Fibroblast of pulmonary artery (primary cell): Measurements from ENCODE around the gene EPS15.

Experiments
- DNase-seq: peaks from one replicate; pipeline ENCODE4 v3.0.0-alpha.2; 2010; ENCODE audit warnings: low read depth
- H3K4me3 ChIP-seq: replicated peaks from 2 replicates; pipeline ENCODE4 v1.5.1; 2011; ENCODE audit warnings: low read depth, mild to moderate bottlenecking, control low read depth, low read length, moderate library complexity
- TF ChIP-seq, protein P1 (sequence below): IDR thresholded peaks from 2 replicates; pipeline ENCODE4 v1.5.1; 2011; ENCODE audit warnings: mild to moderate bottlenecking, control low read depth, low read length, inconsistent platforms; ENCODE audit errors: missing control alignments

Gene EPS15

DNA sequence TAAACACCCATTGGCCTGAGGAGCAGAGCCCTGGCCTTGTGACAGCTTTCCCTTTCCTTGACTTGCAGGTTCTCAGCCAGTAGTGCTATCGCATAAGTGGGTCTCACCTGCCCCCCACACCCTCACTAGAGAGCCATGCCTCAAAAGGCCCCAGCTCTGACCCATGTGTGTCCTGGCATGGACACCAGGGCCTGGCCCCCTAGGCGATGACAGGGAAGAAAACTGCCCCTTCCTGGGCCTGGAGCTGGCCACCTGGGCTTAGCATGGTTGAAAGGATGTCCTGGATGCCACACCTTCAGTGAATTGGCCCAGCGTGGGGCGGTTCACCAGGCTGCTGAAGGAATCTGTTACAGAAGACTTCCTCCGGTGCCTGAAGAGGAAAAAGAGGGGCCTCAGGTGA is 207.2 kb downstream of the EPS15 start:
- TF ChIP-seq, protein P1, sequence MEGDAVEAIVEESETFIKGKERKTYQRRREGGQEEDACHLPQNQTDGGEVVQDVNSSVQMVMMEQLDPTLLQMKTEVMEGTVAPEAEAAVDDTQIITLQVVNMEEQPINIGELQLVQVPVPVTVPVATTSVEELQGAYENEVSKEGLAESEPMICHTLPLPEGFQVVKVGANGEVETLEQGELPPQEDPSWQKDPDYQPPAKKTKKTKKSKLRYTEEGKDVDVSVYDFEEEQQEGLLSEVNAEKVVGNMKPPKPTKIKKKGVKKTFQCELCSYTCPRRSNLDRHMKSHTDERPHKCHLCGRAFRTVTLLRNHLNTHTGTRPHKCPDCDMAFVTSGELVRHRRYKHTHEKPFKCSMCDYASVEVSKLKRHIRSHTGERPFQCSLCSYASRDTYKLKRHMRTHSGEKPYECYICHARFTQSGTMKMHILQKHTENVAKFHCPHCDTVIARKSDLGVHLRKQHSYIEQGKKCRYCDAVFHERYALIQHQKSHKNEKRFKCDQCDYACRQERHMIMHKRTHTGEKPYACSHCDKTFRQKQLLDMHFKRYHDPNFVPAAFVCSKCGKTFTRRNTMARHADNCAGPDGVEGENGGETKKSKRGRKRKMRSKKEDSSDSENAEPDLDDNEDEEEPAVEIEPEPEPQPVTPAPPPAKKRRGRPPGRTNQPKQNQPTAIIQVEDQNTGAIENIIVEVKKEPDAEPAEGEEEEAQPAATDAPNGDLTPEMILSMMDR, result no peak
- DNase-seq, result no peak
- H3K4me3 ChIP-seq, result no peak overlapping the region

DNA sequence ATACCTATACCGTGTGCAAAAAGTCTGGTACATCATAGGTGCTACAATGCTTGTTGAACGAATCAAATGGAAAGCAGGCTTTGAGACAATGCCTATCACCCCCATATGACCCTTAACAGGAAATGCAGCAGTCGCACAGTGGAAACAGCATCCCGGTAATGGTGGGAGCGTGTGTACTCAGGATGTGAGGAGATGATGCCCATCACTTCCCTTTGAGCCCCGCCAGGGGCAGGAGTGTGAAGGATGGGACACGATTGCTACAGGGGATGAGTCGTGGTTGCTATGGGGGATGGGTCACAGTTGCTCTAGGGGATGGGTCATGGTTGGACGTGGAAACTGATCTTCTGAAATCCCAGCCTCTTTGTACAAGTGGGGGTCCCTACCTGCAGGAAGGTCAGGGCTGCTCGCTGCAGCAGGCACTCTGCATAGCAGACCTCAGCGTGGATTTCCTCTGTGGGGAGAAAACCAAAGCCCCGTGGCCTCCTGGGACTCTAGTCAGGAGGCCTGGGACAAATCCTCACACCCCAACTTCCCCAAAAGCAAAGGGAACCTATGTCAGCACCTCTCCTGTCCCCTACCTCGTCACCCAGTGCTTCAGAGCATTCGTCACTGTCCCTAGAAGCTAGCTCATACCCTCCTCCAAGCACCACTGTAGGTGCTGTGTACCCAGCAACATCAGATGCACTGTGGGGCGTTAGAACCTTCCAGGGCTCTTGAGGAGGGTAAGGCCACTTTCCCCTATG is 208.0 kb downstream of the EPS15 start:
- no peak overlapping the region for H3K4me3 ChIP-seq
- DNase-seq, result no peak
- TF ChIP-seq, protein P1, result peak; percentile 9

DNA sequence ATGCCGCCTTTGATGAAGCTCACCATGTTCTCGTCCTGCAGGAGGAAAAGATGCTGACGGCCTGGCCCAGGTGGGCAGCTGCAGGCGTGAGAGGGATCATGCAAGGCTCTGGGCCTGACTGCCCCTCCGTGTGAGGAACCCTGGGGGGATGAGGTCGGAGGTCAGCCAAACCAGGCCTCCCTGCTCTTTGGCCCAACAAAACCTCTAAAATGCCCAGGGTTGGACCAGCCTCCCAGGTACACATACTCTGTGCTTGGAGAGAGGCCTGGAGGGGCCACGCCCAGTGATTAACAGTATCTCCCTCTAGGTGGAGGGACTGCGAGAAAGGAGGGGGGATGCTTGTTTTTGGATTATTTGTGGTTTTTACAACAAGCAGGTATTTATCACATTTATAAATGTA is 209.8 kb downstream of the EPS15 start:
- H3K4me3 ChIP-seq, result no peak overlapping the region
- TF ChIP-seq, protein P1, result no peak
- no peak for DNase-seq

DNA sequence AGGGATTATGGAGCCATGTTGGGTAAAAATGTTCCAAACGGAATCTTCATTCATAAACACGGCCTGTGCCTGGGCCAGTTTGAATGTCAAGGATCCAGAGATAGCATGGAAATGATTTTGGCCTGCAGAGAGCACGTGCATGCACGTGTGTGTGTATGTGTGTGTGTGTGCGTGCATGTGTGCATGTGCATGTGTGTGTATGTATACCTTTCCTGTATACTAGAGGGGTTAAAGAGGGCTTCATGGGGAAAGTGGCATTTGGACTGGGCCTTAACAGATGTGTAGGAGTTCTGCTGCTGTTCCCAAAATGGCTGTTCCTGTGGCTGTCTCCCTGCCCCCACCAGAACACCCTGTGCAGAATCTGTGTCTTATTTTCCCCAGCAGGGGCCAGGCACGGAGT is 210.4 kb downstream of the EPS15 start:
- TF ChIP-seq, protein P1, result no peak
- no peak for DNase-seq
- no peak overlapping the region for H3K4me3 ChIP-seq

DNA sequence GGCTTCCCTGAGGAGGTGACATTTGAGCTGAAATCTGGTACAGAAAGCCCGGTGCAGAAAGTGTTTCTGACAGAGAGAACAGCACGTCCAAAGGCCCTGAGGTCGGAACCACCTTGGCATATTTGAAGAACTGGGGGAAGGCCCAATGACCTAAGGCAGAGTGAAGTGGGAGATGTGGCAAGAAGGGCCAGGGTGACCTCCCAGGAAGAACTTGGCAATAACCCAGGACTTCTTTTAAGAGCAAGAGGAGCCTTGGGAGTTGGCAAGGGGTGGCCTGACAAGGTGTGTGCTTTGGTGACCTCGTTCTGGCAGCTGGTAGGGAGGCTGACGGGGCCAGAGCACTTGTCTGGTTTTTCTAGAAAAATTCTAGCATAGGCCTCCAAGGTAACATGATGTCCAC is 212.1 kb downstream of the EPS15 start:
- no peak overlapping the region for H3K4me3 ChIP-seq
- DNase-seq, result no peak
- TF ChIP-seq, protein P1, result no peak

DNA sequence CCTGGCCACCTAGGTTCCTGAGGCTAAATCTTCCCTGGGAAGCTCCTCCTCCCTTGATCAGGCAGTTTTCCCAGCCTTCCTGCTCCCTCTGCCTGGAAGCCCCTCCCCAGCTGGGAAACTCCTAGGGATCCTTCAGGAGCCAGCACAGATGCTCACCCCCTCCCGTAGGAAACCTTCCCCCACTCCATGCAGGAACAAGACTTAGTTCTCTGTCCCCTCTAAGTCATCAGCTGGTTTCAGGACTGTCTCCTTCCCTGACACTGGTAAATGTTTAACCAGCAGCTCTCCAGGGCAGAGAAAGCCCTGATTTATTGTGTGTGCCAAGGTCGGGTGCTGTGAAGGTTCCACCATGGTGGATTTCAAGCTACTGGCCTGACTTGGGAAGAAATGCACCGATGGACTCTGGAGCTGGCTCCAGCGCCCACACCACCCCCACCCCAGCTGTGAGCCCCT is 213.7 kb downstream of the EPS15 start:
- no peak overlapping the region for H3K4me3 ChIP-seq
- TF ChIP-seq, protein P1, result no peak
- DNase-seq, result no peak

DNA sequence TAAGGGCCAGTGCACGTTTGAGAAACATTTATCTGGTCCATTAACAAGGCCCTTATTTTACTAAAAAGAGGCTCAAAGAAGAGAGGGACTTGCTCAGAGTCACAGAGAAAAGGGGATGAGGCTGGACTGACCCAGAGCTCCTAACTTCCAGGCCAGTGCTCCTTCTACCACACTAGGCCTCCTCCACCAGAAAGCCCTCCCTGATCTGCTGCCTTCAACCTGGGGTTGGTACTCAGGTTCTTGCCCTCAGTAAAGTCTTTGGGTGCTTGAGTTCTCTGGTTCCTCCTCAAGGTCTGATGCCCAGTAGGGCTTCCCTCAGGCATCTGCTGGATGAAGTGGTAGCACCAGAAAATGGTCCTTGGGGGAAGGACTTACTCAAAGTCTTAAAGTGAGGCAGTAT is 214.7 kb downstream of the EPS15 start:
- no peak for DNase-seq
- H3K4me3 ChIP-seq, result no peak overlapping the region
- TF ChIP-seq, protein P1, result no peak
